Activated CD8-positive, alpha-beta memory T cell treated with anti-CD3 and anti-CD28 coated beads for 4 hours (primary cell): ENCODE measurements around the gene RARB.

ENCODE experiments used
- DNase-seq, 2 donors: peaks; one replicate each; pipeline ENCODE4 v3.0.0-alpha.2; 2020; ENCODE audit warnings: low read depth in 2 of 2

The RARB gene

DNA sequence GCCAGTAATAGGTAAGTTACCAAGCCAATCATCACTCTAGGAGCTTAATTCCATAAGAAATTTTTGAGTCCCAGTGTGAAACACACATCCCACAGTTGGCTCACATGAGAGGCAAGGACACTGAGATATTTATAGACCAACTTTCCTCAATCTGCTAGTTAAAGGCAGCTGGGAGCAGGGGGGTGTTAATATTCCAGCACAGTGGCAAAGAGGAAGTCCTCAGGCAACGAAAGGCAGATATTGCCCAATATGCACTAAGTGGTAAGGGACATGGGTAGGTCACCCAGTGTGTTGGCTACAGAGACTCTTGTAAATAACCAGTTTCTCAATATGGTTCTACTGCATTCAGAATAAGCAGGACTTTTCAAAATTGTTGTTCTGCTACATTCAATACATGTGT, 175.6 kb downstream of the RARB start:
- DNase-seq, result no peak

DNA sequence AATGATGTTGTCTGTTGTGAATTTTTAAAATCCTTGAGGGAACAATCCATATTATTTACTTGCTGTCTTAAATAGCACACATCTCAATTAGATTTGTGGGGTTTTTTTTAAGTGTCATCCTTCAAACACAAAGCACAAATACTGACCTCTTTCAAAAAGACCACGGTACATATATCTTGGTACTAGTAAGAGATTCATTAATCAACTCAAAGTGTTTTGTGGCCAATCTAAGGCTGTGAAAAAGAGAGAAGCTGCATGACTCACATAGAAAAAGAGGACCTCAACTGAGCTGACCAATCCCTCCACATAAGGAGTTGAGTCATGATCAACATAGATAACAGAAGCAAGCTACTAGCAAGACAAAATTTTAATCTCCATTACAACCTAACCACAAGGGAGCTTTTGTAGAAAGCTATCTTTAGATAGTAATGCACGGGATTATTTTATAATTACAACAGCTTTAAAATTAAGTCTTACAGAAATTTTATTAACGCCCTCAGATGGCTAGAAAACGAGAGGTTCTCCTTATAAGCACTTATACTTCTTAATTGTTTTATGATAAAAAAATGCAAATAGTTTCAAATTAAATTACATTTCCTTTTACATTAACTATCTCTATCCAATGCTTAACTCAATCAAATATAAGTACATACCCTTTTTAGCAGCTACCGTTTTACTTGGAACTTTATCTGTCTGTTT, 176.2 kb downstream of the RARB start:
- DNase-seq, result no peak

DNA sequence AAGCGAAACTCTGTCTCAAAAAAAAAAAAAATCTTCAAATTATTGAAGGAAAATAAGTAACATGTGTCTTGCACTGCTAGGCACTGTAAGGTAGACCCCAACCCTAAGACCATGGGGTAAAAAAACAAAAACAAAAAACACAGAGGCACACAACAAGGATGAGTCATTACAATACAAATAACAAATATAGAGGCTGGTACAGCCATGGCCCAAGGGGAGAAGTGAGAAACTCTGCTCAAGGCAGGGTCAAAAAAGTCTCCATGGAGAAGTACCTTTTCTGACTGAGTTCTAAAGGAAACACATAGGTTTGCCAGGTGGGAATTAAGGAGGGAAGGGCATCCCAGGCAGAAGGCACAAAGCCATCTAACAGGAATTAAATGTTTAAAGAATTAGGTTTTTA, 182.1 kb downstream of the RARB start:
- DNase-seq, result no peak

DNA sequence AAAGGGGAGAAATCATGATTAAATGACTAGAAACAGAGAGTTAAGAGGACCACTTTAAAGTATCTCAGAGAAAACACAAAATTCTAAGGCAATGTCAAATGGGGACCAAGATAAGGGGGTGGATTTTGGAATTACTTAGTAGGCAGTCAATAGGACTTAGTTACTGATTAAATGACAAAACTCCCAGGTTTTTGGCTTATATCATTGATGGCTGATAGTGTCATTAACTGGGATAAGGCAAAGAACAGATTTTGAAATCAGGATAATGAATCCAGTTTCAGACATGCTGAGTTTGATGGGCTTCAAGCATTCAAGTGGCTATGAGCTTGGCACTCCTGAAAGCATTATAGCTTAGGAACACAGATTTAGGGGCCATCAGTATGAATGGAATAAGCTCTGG, 182.7 kb downstream of the RARB start:
- no peak for DNase-seq

DNA sequence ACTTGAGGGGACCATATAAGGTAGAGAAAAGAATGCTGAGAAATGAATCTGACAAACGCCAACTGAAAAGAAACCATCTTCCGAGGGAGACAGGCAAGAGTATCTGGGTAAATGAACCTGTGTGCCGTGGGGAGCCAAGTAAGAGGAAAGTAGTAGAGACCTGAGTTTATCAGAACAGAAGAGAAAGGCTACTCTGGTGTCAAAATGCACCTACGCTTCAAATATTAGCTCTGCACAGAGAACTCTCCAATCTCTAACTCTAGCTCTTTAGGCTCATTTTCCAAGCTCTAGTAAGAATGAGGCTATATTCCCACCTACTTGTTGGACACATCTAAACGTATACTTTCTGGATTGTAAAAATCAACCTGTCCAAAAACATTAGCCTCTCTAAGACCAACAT, 183.1 kb downstream of the RARB start:
- no peak for DNase-seq

DNA sequence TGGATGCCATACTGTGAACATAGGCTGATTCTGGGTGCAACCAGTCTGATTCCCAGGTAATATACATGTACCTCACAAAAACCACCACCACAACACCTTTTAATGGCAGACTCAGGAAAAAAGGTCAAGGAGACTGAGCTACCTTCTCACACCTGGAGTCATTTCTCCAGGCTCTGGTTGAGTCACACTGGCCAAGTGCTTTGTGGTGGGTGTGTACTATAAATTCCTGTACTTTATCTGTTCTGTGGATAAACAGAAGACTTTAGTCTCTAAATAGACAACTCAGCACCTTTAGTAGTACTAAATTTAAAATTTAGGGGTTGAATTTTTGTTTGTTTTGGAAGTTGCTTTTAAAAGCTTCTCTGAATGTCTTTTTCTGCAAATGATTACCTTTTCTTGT, 190.0 kb downstream of the RARB start:
- DNase-seq, result no peak

DNA sequence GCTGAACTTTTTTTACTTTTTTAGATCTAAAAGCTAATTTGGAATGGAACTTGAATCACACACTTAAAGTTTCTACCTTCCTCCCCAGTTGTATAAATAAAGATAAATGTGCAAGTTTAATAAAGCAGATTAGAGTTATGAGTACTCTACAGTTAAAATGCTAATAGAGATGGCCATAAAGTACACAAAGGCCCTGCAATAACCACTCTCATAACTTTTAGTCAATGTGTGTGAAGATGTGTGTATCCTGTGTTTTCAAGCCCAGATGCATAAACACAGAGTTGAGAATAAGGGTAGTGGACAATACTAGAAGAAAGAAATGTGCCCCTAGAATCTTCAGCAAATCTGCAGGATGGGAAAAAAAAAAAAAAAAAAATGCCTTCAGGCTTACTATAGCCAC, 191.3 kb downstream of the RARB start:
- no peak for DNase-seq

DNA sequence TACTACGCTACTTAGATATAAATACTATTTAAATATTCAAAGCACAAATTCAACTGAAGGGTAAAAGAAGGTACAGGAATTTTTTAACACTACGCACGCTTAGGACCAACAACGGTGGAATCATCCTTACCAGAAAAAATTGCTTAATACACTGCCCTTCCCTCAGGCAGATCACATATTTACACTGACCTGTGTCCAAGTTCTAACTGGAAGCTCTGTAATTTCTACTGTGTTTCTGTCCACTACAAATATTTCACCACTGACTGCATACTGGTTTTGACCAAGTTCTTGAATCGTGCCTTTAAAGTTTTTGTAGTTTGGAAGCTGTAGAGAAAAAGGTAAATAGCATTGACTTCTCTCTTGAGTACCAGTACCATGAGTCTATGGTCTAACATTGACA, 192.4 kb downstream of the RARB start:
- no peak for DNase-seq

DNA sequence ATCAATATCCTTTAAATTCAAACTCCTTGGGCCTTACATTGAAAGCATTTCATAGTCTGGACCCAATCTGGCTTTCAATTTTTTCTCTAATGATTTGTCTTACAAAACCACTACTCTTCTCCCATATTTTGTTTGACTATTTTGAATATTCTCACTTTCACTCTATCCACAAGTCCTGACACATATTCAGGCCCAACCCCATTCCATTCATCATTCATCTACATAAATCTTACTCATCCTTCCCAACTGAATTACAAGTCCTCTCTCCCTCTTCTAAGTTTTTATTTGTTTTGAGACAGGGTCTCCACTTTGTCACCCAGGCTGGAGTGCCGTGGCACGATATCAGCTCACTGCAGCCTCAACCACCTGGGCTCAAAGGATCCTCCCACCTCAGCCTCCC, 193.0 kb downstream of the RARB start:
- DNase-seq, result no peak

DNA sequence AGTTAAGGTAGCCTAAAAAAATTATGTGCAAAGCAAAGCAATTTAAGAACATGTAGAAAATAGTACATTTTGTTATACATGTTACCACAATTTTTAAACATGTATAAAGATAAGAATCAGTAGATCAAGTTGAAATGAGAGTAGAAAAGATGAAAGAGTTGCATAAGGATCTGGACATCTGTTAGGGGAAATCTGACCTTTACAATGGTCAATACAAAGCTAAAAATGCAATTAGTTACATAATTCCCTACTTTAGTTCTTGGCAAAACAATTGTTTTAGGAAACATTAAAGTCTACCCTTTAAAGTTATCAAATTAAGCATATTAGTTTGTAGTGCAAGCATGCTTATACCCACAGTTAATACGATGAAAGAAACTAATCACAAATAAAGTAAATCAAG, 203.9 kb downstream of the RARB start:
- no peak for DNase-seq

DNA sequence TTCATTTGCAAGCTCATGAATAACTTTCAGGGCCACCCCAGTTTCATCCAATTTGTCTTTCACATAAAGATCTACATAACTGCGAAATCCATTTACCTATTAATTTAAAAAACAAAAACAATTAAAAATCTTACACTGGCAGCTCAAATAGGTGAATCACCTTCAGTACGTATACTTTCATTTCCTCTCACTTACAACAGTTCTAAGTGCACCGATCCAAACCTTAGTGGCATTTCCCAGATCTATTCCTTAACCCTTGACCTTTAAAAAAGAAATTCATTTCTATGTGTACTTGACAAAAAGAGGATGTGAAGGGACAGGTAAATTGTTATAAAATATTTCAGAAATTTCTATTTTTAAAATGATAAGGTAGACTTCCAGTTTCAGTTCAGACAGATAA, 205.9 kb downstream of the RARB start:
- no peak for DNase-seq

DNA sequence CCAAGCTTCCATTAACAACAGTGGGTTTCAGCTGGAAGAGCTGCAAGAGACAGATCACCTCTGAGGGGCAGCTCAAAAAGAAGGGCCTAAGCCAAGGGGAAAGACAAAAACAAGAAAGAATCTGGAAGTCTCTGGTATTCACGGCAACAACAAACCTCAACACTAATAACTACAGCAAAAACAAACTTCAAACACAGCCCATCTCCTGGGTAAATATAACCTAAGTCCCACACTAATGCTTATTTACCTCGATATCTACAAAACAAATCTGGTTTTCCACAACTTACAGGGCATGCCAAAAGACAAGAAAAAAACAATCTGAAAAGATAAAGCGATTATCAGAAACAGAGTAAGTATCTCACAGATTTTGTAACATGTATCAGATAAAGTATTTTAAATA, 207.0 kb downstream of the RARB start:
- no peak for DNase-seq
